HepG2 (cell line): ENCODE data around the gene KLF5.

Experiments used
- ARHGAP35 ChIP-seq: sonication (generic); formaldehyde crosslinking; IDR thresholded peaks from 2 replicates; pipeline ENCODE4 v1.9.0; 2022; ENCODE audit warnings: mild to moderate bottlenecking, inconsistent platforms, moderate library complexity, missing genetic modification reagents, borderline replicate concordance
- CBX2 ChIP-seq, 2 experiments: fragments of 200-600 bp in 1 of 2; sonication (generic); formaldehyde crosslinking in 1 of 2; IDR thresholded peaks; 2 replicates each; pipeline versions ENCODE4 v1.7.0 to v1.8.1; 2018 to 2022; ENCODE audit warnings: low read depth in 2 of 2, low read length in 1 of 2, mild to moderate bottlenecking in 1 of 2, missing genetic modification reagents in 1 of 2
- ESRRA ChIP-seq: sonication (generic); formaldehyde crosslinking; IDR thresholded peaks from 2 replicates; pipeline ENCODE4 v1.5.1; 2020; ENCODE audit warnings: mild to moderate bottlenecking, low read depth, missing genetic modification reagents
- ETV6 ChIP-seq: sonication (generic); formaldehyde crosslinking; conservative IDR thresholded peaks from 2 replicates; pipeline ENCODE4 v1.4.0; 2020; ENCODE audit warnings: missing genetic modification reagents
- HMG20B ChIP-seq: conservative IDR thresholded peaks from 2 replicates; pipeline ENCODE4 v1.6.1; 2016; ENCODE audit warnings: missing genetic modification reagents, missing compliant biosample characterization
- NFYB ChIP-seq: sonication (generic); formaldehyde crosslinking; IDR thresholded peaks from 2 replicates; pipeline ENCODE4 v1.4.0; 2020; ENCODE audit warnings: missing genetic modification reagents
- POLR2A ChIP-seq, 2 experiments: IDR thresholded peaks; 2 replicates each; pipeline ENCODE4 v1.6.1; 2011; ENCODE audit warnings: low read depth in 2 of 2, low read length in 2 of 2, mild to moderate bottlenecking in 1 of 2, moderate library complexity in 1 of 2; ENCODE audit not compliant: insufficient read depth in 1 of 2
- RAD51 ChIP-seq: fragments of 450-650 bp; IDR thresholded peaks from 2 replicates; pipeline ENCODE4 v1.6.1; 2016; ENCODE audit warnings: borderline replicate concordance
- SMC3 ChIP-seq: IDR thresholded peaks from 2 replicates; pipeline ENCODE4 v1.6.1; 2011; ENCODE audit warnings: low read length, improper control_type of control experiment
- ZNF335 ChIP-seq: sonication (generic); formaldehyde crosslinking; IDR thresholded peaks from 2 replicates; pipeline ENCODE4 v1.4.0; 2020; ENCODE audit warnings: missing genetic modification reagents
- ZSCAN25 ChIP-seq: sonication (generic); formaldehyde crosslinking; IDR thresholded peaks from 2 replicates; pipeline ENCODE4 v1.8.0; 2022; ENCODE audit warnings: mild to moderate bottlenecking, missing genetic modification reagents
- TF ChIP-seq, protein P1 (sequence below): sonication (generic); formaldehyde crosslinking; IDR thresholded peaks from 2 replicates; pipeline ENCODE4 v1.5.0; 2020; ENCODE audit warnings: mild to moderate bottlenecking, missing genetic modification reagents, moderate library complexity

DNA sequence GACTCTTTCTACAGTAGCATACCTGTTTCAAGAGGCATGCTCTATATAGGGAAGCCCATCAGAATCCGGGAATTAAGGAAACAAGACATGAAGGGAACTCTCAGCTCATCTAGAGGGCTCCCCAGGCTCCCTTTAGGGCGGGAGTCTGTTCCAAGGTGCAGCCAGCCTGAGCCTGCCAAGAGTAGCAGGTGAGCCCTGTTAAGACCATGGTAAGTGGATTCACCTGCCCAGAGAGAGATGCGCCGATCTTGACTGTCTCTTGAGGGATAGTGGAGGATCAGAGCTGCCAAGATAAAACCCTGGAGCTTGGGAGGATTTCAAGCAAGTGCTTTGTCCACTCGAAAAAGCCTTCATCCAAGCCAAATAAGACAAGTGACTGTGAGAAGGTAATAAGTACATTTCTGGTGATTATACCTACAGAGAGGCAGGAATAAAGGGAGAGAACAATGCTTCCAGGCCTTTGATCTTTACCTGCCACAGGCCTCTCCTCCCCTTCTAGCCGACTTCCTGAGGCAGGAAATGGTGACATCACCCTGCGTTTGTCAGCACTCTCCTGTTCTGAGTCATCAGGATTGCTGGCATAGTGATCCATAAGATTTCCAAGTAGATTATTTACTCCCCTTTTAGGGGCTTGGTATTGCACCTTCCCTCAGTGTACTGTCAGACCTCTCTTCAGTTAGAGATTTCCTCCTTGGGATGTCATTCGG lies 31.5 kb downstream of the KLF5 start:
- TF ChIP-seq ARHGAP35 = no peak
- TF ChIP-seq HMG20B (CRISPR knock-in tag) = no peak
- TF ChIP-seq NFYB = no peak
- TF ChIP-seq ESRRA = no peak
- no peak for TF ChIP-seq ZNF335
- no peak for TF ChIP-seq CBX2 (IDR thresholded peaks at IDR 0.05; ENCODE audit: low read depth, low read length)
- no peak for TF ChIP-seq CBX2 (CRISPR knock-in tag; IDR thresholded peaks at IDR 0.05; ENCODE audit: low read depth)
- TF ChIP-seq POLR2A (IDR thresholded peaks at IDR 0.05; ENCODE audit: insufficient read depth in 1 of 2, low read depth in 2 of 2, low read length in 2 of 2) = no peak
- TF ChIP-seq RAD51 = no peak
- TF ChIP-seq, protein P1, sequence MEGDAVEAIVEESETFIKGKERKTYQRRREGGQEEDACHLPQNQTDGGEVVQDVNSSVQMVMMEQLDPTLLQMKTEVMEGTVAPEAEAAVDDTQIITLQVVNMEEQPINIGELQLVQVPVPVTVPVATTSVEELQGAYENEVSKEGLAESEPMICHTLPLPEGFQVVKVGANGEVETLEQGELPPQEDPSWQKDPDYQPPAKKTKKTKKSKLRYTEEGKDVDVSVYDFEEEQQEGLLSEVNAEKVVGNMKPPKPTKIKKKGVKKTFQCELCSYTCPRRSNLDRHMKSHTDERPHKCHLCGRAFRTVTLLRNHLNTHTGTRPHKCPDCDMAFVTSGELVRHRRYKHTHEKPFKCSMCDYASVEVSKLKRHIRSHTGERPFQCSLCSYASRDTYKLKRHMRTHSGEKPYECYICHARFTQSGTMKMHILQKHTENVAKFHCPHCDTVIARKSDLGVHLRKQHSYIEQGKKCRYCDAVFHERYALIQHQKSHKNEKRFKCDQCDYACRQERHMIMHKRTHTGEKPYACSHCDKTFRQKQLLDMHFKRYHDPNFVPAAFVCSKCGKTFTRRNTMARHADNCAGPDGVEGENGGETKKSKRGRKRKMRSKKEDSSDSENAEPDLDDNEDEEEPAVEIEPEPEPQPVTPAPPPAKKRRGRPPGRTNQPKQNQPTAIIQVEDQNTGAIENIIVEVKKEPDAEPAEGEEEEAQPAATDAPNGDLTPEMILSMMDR (CRISPR knock-in tag) = no peak
- TF ChIP-seq SMC3 = no peak
- TF ChIP-seq ETV6 (CRISPR knock-in tag) = no peak
- no peak for TF ChIP-seq ZSCAN25 (CRISPR knock-in tag)
